ENCODE results near the gene KIF5C.

The KIF5C gene

GRCh38 chr2:148947299-148947698, 72.3 kb downstream of the KIF5C start:
- no peak overlapping the region for H4K91ac ChIP-seq (ENCODE audit: low read depth, low read length, poor library complexity)
- no peak overlapping the region for H2AK5ac ChIP-seq (ENCODE audit: low read depth, low read length)
- no peak overlapping the region for H3K4me3 ChIP-seq (ENCODE audit: low read length in 2 of 2)
- H3K9me3 ChIP-seq (replicated peaks in 1 of 2; ENCODE audit: control insufficient read depth in 2 of 2, insufficient read depth in 1 of 2, low read depth in 1 of 2, low read length in 2 of 2), result peaks cover 1 to 17% of the 10 kb centered on the region in 2 donors
- no peak overlapping the region for H3K27ac ChIP-seq (replicated peaks; ENCODE audit: low read length)
- no peak overlapping the region for H2BK120ac ChIP-seq (ENCODE audit: low read depth, low read length)
- H3K14ac ChIP-seq (ENCODE audit: low read length), result no peak overlapping the region
- H3K23ac ChIP-seq (ENCODE audit: low read depth, low read length, poor library complexity), result no peak overlapping the region
- no peak overlapping the region for H3K9ac ChIP-seq (ENCODE audit: low read depth, low read length, poor library complexity)
- H2AFZ ChIP-seq (ENCODE audit: low read length), result no peak overlapping the region
- no peaks in the 10 kb centered on the region for H3K4me1 ChIP-seq (ENCODE audit: control insufficient read depth in 2 of 2, insufficient read depth in 1 of 2, low read depth in 1 of 2, low read length in 2 of 2)
- WGBS, 2 donors (ENCODE audit: extremely low coverage in 2 of 2, insufficient read length in 2 of 2, insufficient replicate concordance in 1 of 2), result no CpG with 5 or more reads among the region's 7 CpGs
- H2BK15ac ChIP-seq (ENCODE audit: low read length), result no peak overlapping the region
- no peak overlapping the region for H2BK5ac ChIP-seq (ENCODE audit: low read length)
- H3K4ac ChIP-seq (ENCODE audit: low read length), result no peak overlapping the region
- peaks cover 2% of the 10 kb centered on the region for H3K79me1 ChIP-seq (ENCODE audit: low read depth, low read length)
- H3K18ac ChIP-seq (ENCODE audit: low read length), result no peak overlapping the region
- DNase-seq (ENCODE audit: low spot score), result no peak
- no peaks in the 10 kb centered on the region for H3K27me3 ChIP-seq (ENCODE audit: control insufficient read depth in 3 of 3, insufficient read depth in 3 of 3, low read depth in 1 of 3, low read length in 3 of 3)
- no peak overlapping the region for H4K8ac ChIP-seq (ENCODE audit: low read depth, low read length)
- H3K36me3 ChIP-seq (replicated peaks in 1 of 2; ENCODE audit: control insufficient read depth in 2 of 2, insufficient read depth in 2 of 2, low read length in 2 of 2), result peaks cover 33 to 93% of the 10 kb centered on the region in 2 donors
- no peak overlapping the region for H3K4me2 ChIP-seq (ENCODE audit: insufficient read depth, low read length, poor library complexity, severe bottlenecking)
- no peak overlapping the region for H2BK12ac ChIP-seq (ENCODE audit: low read length)

DNA sequence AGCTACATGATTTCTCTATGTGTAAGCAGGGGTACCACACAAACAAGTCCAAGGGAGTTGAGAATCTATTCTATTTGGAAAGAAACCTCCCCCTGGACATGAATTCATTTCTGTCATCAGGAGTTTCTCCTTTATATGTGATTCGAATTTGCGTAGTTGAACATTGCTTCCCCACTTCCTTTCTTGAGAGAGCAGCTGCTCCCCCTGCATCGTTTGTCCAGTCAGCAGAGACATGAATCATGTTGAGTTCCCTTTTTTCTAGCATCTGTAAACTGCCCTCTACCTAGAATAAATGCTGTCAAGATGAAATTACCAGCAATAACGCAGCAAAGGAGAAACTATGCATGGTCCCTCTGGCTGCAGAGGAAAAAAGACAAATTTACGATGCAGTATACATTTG, 73.8 kb downstream of the KIF5C start:
- no peak overlapping the region for H3K4ac ChIP-seq (ENCODE audit: low read length)
- H2BK120ac ChIP-seq (ENCODE audit: low read depth, low read length), result no peak overlapping the region
- H4K8ac ChIP-seq (ENCODE audit: low read depth, low read length), result no peak overlapping the region
- WGBS, 2 donors (ENCODE audit: extremely low coverage in 2 of 2, insufficient read length in 2 of 2, insufficient replicate concordance in 1 of 2), result no CpG with 5 or more reads among the region's 5 CpGs
- no peak overlapping the region for H3K14ac ChIP-seq (ENCODE audit: low read length)
- H3K9ac ChIP-seq (ENCODE audit: low read depth, low read length, poor library complexity), result no peak overlapping the region
- H2BK15ac ChIP-seq (ENCODE audit: low read length), result no peak overlapping the region
- H3K27ac ChIP-seq (replicated peaks; ENCODE audit: low read length), result no peak overlapping the region
- H2BK12ac ChIP-seq (ENCODE audit: low read length), result no peak overlapping the region
- H3K4me1 ChIP-seq (ENCODE audit: control insufficient read depth in 2 of 2, insufficient read depth in 1 of 2, low read depth in 1 of 2, low read length in 2 of 2), result no peaks in the 10 kb centered on the region
- peaks cover 1 to 17% of the 10 kb centered on the region in 2 donors for H3K9me3 ChIP-seq (replicated peaks in 1 of 2; ENCODE audit: control insufficient read depth in 2 of 2, insufficient read depth in 1 of 2, low read depth in 1 of 2, low read length in 2 of 2)
- H2AFZ ChIP-seq (ENCODE audit: low read length), result no peak overlapping the region
- no peak overlapping the region for H2AK5ac ChIP-seq (ENCODE audit: low read depth, low read length)
- H3K4me3 ChIP-seq (ENCODE audit: low read length in 2 of 2), result no peak overlapping the region
- H3K79me1 ChIP-seq (ENCODE audit: low read depth, low read length), result no peaks in the 10 kb centered on the region
- H3K4me2 ChIP-seq (ENCODE audit: insufficient read depth, low read length, poor library complexity, severe bottlenecking), result no peak overlapping the region
- H3K27me3 ChIP-seq (ENCODE audit: control insufficient read depth in 3 of 3, insufficient read depth in 3 of 3, low read depth in 1 of 3, low read length in 3 of 3), result no peaks in the 10 kb centered on the region
- H2BK5ac ChIP-seq (ENCODE audit: low read length), result no peak overlapping the region
- DNase-seq (ENCODE audit: low spot score), result no peak
- no peak overlapping the region for H3K18ac ChIP-seq (ENCODE audit: low read length)
- H3K23ac ChIP-seq (ENCODE audit: low read depth, low read length, poor library complexity), result no peak overlapping the region
- H4K91ac ChIP-seq (ENCODE audit: low read depth, low read length, poor library complexity), result no peak overlapping the region
- peaks cover 23 to 91% of the 10 kb centered on the region in 2 donors for H3K36me3 ChIP-seq (replicated peaks in 1 of 2; ENCODE audit: control insufficient read depth in 2 of 2, insufficient read depth in 2 of 2, low read length in 2 of 2)

DNA sequence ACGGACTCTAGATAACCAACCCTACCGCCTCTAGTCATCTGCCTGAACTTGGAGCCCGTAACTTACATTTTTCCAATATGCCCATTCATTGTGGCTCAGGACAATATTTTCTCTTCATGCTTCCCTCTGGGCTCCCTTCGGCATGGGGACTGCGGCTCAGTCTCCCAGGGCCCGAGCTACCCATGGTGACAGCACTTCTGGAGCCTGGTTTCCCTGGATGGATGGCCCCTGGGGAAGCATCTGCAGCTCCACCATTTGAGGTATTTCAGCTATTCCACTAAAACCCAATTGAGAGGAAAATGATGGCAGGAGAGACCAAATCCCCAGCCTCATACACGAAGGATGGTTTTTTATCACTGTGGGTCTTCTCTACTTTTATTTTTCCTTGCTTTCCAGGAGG, 74.3 kb downstream of the KIF5C start:
- Histone ChIP-seq H3K4me2 (ENCODE audit: insufficient read depth, low read length, poor library complexity, severe bottlenecking) (no peak overlapping the region), H3K4me3 (ENCODE audit: low read length in 2 of 2) (no peak overlapping the region), H2AK5ac (ENCODE audit: low read depth, low read length) (no peak overlapping the region), H2BK120ac (ENCODE audit: low read depth, low read length) (no peak overlapping the region), H3K27me3 (ENCODE audit: control insufficient read depth in 3 of 3, insufficient read depth in 3 of 3, low read depth in 1 of 3, low read length in 3 of 3) (no peaks in the 10 kb centered on the region), H2BK15ac (ENCODE audit: low read length) (no peak overlapping the region), H3K27ac (replicated peaks; ENCODE audit: low read length) (no peak overlapping the region), H3K4me1 (ENCODE audit: control insufficient read depth in 2 of 2, insufficient read depth in 1 of 2, low read depth in 1 of 2, low read length in 2 of 2) (no peaks in the 10 kb centered on the region), H3K36me3 (replicated peaks in 1 of 2; ENCODE audit: control insufficient read depth in 2 of 2, insufficient read depth in 2 of 2, low read length in 2 of 2) (peaks cover 23 to 91% of the 10 kb centered on the region in 2 donors), H4K8ac (ENCODE audit: low read depth, low read length) (no peak overlapping the region), H3K9me3 (replicated peaks in 1 of 2; ENCODE audit: control insufficient read depth in 2 of 2, insufficient read depth in 1 of 2, low read depth in 1 of 2, low read length in 2 of 2) (peaks cover 1 to 16% of the 10 kb centered on the region in 2 donors), H4K91ac (ENCODE audit: low read depth, low read length, poor library complexity) (no peak overlapping the region), H3K23ac (ENCODE audit: low read depth, low read length, poor library complexity) (no peak overlapping the region), H3K18ac (ENCODE audit: low read length) (no peak overlapping the region), H2AFZ (ENCODE audit: low read length) (no peak overlapping the region), H3K9ac (ENCODE audit: low read depth, low read length, poor library complexity) (no peak overlapping the region), H2BK12ac (ENCODE audit: low read length) (no peak overlapping the region), H3K4ac (ENCODE audit: low read length) (no peak overlapping the region), H2BK5ac (ENCODE audit: low read length) (no peak overlapping the region), H3K14ac (ENCODE audit: low read length) (no peak overlapping the region), H3K79me1 (ENCODE audit: low read depth, low read length) (no peaks in the 10 kb centered on the region)
- no peak for DNase-seq (ENCODE audit: low spot score)
- WGBS, 2 donors (ENCODE audit: extremely low coverage in 2 of 2, insufficient read length in 2 of 2, insufficient replicate concordance in 1 of 2), result no CpG with 5 or more reads among the region's 7 CpGs

DNA sequence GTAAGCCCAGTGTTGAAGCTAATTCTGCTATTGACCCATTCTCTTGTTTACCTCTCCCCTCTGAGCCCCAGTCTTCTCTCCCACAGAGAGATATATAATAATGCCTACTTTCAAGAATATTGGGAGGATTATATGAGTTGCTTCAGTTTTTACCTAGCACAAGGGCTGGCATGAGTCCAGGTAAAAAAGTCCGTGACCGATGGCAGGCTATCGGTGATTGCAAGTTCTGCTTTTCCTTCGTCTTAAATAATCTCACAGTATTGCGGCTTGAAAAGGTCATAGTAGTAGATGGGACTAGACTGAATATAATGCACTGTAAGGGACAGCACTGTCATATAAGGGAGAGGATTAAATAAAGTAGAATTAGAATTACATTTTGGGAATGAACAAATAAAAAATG, 77.6 kb downstream of the KIF5C start:
- no peak overlapping the region for H4K8ac ChIP-seq (ENCODE audit: low read depth, low read length)
- no CpG with 5 or more reads among the region's 5 CpGs for WGBS, 2 donors (ENCODE audit: extremely low coverage in 2 of 2, insufficient read length in 2 of 2, insufficient replicate concordance in 1 of 2)

More for the DNA sequence above, 77.6 kb downstream of the KIF5C start:
- Histone ChIP-seq H3K9ac (ENCODE audit: low read depth, low read length, poor library complexity) (no peak overlapping the region), H2BK5ac (ENCODE audit: low read length) (no peak overlapping the region), H3K36me3 (replicated peaks in 1 of 2; ENCODE audit: control insufficient read depth in 2 of 2, insufficient read depth in 2 of 2, low read length in 2 of 2) (peaks cover 29 to 90% of the 10 kb centered on the region in 2 donors), H3K4me1 (ENCODE audit: control insufficient read depth in 2 of 2, insufficient read depth in 1 of 2, low read depth in 1 of 2, low read length in 2 of 2) (no peaks in the 10 kb centered on the region), H2BK120ac (ENCODE audit: low read depth, low read length) (no peak overlapping the region), H3K4me3 (ENCODE audit: low read length in 2 of 2) (no peak overlapping the region), H3K27ac (replicated peaks; ENCODE audit: low read length) (no peak overlapping the region), H3K4ac (ENCODE audit: low read length) (no peak overlapping the region), H2AK5ac (ENCODE audit: low read depth, low read length) (no peak overlapping the region), H3K23ac (ENCODE audit: low read depth, low read length, poor library complexity) (no peak overlapping the region), H3K4me2 (ENCODE audit: insufficient read depth, low read length, poor library complexity, severe bottlenecking) (no peak overlapping the region), H4K91ac (ENCODE audit: low read depth, low read length, poor library complexity) (no peak overlapping the region), H3K14ac (ENCODE audit: low read length) (no peak overlapping the region), H2AFZ (ENCODE audit: low read length) (no peak overlapping the region), H3K27me3 (ENCODE audit: control insufficient read depth in 3 of 3, insufficient read depth in 3 of 3, low read depth in 1 of 3, low read length in 3 of 3) (no peaks in the 10 kb centered on the region), H2BK15ac (ENCODE audit: low read length) (no peak overlapping the region), H3K18ac (ENCODE audit: low read length) (no peak overlapping the region), H3K9me3 (replicated peaks in 1 of 2; ENCODE audit: control insufficient read depth in 2 of 2, insufficient read depth in 1 of 2, low read depth in 1 of 2, low read length in 2 of 2) (peaks cover under 1% of the 10 kb centered on the region in 2 donors), H2BK12ac (ENCODE audit: low read length) (no peak overlapping the region), H3K79me1 (ENCODE audit: low read depth, low read length) (no peaks in the 10 kb centered on the region)
- no peak for DNase-seq (ENCODE audit: low spot score)
